K562 (cell line): Measurements from ENCODE around the gene FKBP8.

Experiments used
- CTCF ChIP-seq, 3 experiments: IDR thresholded peaks in 2 of 3; conservative IDR thresholded peaks in 1 of 3; 2 replicates each; pipeline ENCODE4 v1.5.1; 2011 to 2012; ENCODE audit warnings: low read length in 3 of 3, mild to moderate bottlenecking in 3 of 3, control low read depth in 2 of 3, improper control_type of control experiment in 1 of 3, inconsistent platforms in 1 of 3, low read depth in 1 of 3, mixed read lengths in 1 of 3, moderate library complexity in 1 of 3; ENCODE audit not compliant: insufficient read depth in 2 of 3
- FOSL1 ChIP-seq: fragments of 200-800 bp; sonication (Bioruptor generic); conservative IDR thresholded peaks from 2 replicates; pipeline ENCODE4 v1.6.1; 2016; ENCODE audit warnings: missing genetic modification characterization, missing compliant biosample characterization
- MAFK ChIP-seq: IDR thresholded peaks from 2 replicates; pipeline ENCODE4 v1.6.1; 2011; ENCODE audit warnings: low read length, improper control_type of control experiment
- RCOR1 ChIP-seq, 2 experiments: IDR thresholded peaks; 2 replicates each; pipeline ENCODE4 v1.6.1; 2012; ENCODE audit warnings: low read depth in 2 of 2, low read length in 2 of 2, borderline replicate concordance in 1 of 2, improper control_type of control experiment in 1 of 2
- ZNF124 ChIP-seq: sonication (generic); formaldehyde crosslinking; IDR thresholded peaks from 2 replicates; pipeline ENCODE4 v1.8.1; 2022; ENCODE audit warnings: missing genetic modification reagents
- ZNF239 ChIP-seq: fragments of 250-450 bp; sonication (Bioruptor Pico); IDR thresholded peaks from 2 replicates; pipeline ENCODE4 v1.4.0; 2020; ENCODE audit warnings: mild to moderate bottlenecking
- ZNF274 ChIP-seq: IDR thresholded peaks from 2 replicates; pipeline ENCODE4 v1.6.1; 2011; ENCODE audit warnings: low read depth, mild to moderate bottlenecking, low read length, moderate library complexity, borderline replicate concordance
- ZNF75A ChIP-seq: fragments of 450-650 bp; formaldehyde crosslinking; IDR thresholded peaks from 2 replicates; pipeline ENCODE4 v1.4.0; 2020; ENCODE audit warnings: mild to moderate bottlenecking

GRCh38 chr19:18571564-18572344 is 28.4 kb upstream of the FKBP8 start, which contains the start of gene UBA52:
- TF ChIP-seq FOSL1 = peak; percentile 69
- no peak for TF ChIP-seq ZNF75A (CRISPR knock-in tag)
- peak; percentile 20; the same call in 1 of the 2 replicates for TF ChIP-seq MAFK
- no peak for TF ChIP-seq ZNF239 (CRISPR knock-in tag)
- TF ChIP-seq ZNF274 = no peak
- peak in 2 of 3 experiments; percentile 1 to 4; a peak in 1 of 6 replicates for TF ChIP-seq CTCF (IDR thresholded peaks at IDR 0.05 in 2 of 3, conservative IDR thresholded peaks at IDR 0.05 in 1 of 3; ENCODE audit: insufficient read depth in 2 of 3, low read depth in 1 of 3, low read length in 3 of 3)
- no peak for TF ChIP-seq ZNF124 (CRISPR knock-in tag)
- TF ChIP-seq RCOR1 (IDR thresholded peaks at IDR 0.05; ENCODE audit: borderline replicate concordance in 1 of 2, low read depth in 2 of 2, low read length in 2 of 2) = no peak
